GM12873 (cell line): Measurements from ENCODE around the gene NADK2.

Experiments used
- TF ChIP-seq, protein P1 (sequence below): IDR thresholded peaks from 2 replicates; pipeline ENCODE4 v1.5.1; 2012; ENCODE audit warnings: low read depth, mild to moderate bottlenecking, moderate library complexity, low read length, control low read depth; ENCODE audit not compliant: insufficient read depth; ENCODE audit errors: missing control alignments

The NADK2 gene

DNA sequence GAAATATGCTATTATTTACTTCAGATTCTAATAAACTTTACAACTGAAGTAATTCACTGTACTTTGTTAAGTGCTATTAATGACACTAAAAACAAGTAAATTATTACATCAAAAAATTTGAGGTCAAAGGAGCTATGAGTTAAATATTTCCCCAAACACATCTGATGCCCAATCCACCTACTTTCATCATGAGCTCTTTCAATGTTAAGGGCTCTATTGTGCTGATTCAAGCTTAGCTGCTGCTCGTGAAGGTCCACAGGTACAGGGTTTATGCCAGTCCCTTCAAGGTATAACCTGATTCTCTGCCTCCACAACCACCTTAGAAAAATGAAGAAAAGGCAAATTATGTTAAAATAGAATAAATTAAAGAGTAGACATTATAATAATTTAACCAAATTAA, 24.2 kb downstream of the NADK2 start:
- TF ChIP-seq, protein P1, sequence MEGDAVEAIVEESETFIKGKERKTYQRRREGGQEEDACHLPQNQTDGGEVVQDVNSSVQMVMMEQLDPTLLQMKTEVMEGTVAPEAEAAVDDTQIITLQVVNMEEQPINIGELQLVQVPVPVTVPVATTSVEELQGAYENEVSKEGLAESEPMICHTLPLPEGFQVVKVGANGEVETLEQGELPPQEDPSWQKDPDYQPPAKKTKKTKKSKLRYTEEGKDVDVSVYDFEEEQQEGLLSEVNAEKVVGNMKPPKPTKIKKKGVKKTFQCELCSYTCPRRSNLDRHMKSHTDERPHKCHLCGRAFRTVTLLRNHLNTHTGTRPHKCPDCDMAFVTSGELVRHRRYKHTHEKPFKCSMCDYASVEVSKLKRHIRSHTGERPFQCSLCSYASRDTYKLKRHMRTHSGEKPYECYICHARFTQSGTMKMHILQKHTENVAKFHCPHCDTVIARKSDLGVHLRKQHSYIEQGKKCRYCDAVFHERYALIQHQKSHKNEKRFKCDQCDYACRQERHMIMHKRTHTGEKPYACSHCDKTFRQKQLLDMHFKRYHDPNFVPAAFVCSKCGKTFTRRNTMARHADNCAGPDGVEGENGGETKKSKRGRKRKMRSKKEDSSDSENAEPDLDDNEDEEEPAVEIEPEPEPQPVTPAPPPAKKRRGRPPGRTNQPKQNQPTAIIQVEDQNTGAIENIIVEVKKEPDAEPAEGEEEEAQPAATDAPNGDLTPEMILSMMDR = no peak

DNA sequence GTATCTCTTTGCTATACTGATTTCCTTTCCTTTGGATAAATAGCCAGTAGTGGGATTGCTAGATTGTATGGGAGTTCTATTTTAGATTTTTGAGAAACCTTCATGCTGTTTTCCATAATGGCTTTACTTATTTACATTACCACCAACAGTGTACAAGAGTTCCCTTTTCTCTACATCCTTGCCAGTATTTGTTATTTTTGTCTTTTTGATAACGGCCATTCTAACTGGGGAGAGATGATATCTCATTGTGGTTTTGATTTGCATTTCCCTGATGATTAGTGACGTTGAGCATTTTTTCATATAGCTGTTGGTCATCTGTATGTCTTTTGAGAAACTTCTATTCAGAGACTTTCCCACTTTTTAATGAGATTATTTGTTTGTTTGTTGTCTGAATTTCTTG, 25.8 kb downstream of the NADK2 start:
- TF ChIP-seq, protein P1 = no peak

DNA sequence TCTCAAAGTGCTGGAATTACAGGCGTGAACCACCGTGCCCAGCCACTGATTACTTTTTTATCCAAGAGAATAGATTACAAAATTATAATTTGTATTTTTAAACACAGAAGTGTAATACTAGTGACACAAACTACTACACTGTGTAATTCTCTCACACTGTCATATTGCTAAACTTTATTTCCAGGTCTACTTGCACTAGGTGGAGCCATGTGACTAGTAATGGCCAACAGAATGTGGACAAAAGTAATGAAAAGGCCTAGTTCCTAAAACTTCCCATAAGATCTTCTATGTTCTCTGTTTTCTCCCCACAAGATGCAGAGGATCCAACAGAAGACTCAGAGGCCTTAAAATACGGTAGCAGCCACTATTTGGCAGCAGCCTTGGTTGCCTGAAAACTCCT, 27.3 kb downstream of the NADK2 start:
- TF ChIP-seq, protein P1 = no peak

DNA sequence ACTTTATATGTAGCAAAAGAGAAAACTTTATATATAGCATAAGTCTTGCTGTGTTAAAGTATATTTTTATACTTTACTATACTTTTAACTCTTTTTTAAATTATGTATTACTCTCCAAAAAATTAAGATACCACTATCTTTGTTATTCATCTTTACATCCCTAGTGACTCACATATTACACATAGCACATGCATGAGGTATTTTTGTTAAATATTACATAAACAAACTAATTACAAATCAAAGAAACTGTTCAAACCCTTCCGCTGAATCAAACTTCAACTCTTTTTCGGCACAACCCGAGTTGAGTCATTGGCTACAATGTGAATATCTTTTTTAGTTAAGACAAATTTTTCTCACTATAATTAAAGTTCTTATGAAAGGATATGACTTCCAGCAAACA, 32.1 kb downstream of the NADK2 start:
- TF ChIP-seq, protein P1 = no peak

DNA sequence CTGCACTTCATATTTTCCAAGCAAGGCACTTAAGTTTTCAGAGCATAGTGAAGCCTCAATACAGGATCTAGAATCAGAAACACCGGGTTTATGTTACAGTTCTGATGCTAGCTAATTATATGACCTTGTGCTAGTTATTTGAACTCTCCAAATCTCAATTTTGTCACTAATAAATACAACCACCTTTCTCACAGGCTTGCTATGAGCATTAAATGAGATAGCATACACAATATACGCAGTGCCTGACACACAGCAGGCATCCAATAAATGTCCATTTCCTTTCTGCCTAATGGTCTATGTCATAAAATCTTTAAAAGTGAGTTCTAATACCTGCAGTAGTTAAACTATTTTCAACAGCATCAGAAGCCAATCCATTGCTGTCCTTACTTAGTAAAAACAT, 32.9 kb downstream of the NADK2 start:
- TF ChIP-seq, protein P1 = no peak

DNA sequence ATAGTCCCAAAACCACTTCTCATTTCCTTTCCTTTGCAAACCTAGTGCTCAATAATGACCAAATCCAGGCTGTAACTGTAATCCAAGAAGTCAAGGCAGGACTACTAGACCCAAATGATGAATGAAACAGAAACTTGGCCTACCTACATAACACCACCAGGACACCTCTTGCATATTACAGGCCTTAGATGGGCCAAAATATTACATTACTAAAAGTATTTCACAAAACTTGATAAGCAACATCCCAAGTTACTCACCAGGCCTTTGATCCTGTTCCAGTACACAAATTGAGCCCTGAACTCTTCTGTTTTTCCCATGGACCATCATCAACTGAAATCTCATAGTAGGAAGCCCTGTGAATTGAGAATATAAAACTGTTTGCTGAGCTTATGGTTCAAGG, 34.8 kb downstream of the NADK2 start:
- TF ChIP-seq, protein P1 = no peak

DNA sequence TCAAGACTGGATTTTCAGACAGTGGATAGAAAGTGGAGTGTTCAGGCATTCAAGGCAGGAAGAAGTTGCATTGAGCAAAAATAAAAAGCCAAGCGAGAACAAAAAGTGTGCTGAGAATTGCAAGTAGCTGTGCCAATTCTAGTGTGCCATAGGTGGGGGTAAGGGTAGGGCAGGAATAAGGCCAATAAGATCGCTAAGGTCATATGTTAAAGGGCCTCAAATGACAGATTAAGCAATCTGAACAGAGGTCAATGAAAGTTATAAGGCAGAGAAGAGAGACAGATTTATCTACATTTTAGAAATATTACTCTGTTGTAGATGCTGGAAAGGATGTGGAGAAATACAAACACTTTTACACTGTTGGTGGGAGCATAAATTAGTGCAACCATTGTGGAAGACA, 36.4 kb downstream of the NADK2 start:
- TF ChIP-seq, protein P1 = no peak
